Measurements from ENCODE around the gene LHX5.

GRCh38 chr12:113437729-113438100 is 34.0 kb downstream of the LHX5 start:
- TF ChIP-seq CTCF (IDR thresholded peaks at IDR 0.05; ENCODE audit: insufficient read depth, low read length, poor library complexity, severe bottlenecking), result no peak
- no peak for TF ChIP-seq EZH2phosphoT487 (conservative IDR thresholded peaks at IDR 0.05; ENCODE audit: low read length)

All from SU-DHL-6 (cell line).